H9 (cell line): ENCODE results near the gene CPSF2. TPM values are rescaled to one million over a fixed set of nuclear protein-coding genes. Genes with fewer than 3 reads are reported as not detected.

Experiments
- DNase-seq: peaks from one replicate; pipeline ENCODE4 v3.0.0-alpha.2; 2017
- H2AFZ ChIP-seq: one replicate; pipeline ENCODE4 v1.6.1; 2013; ENCODE audit warnings: mild to moderate bottlenecking, low read length, control low read depth, moderate library complexity
- H2AK5ac ChIP-seq: 2 replicates; pipeline ENCODE4 v1.6.1; 2013; ENCODE audit warnings: low read length, control low read depth, mixed read lengths; ENCODE audit not compliant: insufficient read length
- H2BK120ac ChIP-seq: one replicate; pipeline ENCODE4 v1.6.1; 2013; ENCODE audit warnings: low read depth, mild to moderate bottlenecking, low read length, control low read depth, inconsistent platforms; ENCODE audit not compliant: poor library complexity, severe bottlenecking
- H2BK12ac ChIP-seq: 2 replicates; pipeline ENCODE4 v1.6.1; 2013; ENCODE audit warnings: low read length, control low read depth, mixed read lengths, low read depth; ENCODE audit not compliant: insufficient read length
- H2BK15ac ChIP-seq: 2 replicates; pipeline ENCODE4 v1.6.1; 2013; ENCODE audit warnings: low read depth, low read length, control low read depth
- H2BK20ac ChIP-seq: one replicate; pipeline ENCODE4 v1.6.1; 2013; ENCODE audit warnings: low read depth, mild to moderate bottlenecking, low read length, control low read depth, inconsistent platforms; ENCODE audit not compliant: poor library complexity, severe bottlenecking
- H2BK5ac ChIP-seq: 2 replicates; pipeline ENCODE4 v1.6.1; 2013; ENCODE audit warnings: low read length, control low read depth, mixed read lengths; ENCODE audit not compliant: insufficient read length
- H3K14ac ChIP-seq: 2 replicates; pipeline ENCODE4 v1.6.1; 2013; ENCODE audit warnings: low read length, control low read depth; ENCODE audit not compliant: insufficient read depth
- H3K18ac ChIP-seq: 2 replicates; pipeline ENCODE4 v1.6.1; 2013; ENCODE audit warnings: low read depth, mild to moderate bottlenecking, mixed read lengths, low read length, control low read depth; ENCODE audit not compliant: insufficient read length
- H3K23ac ChIP-seq: 2 replicates; pipeline ENCODE4 v1.6.1; 2013; ENCODE audit warnings: low read length, control low read depth, mixed read lengths, low read depth; ENCODE audit not compliant: insufficient read length
- H3K23me2 ChIP-seq: 2 replicates; pipeline ENCODE4 v1.6.1; 2013; ENCODE audit warnings: low read depth, mild to moderate bottlenecking, mixed read lengths, low read length, control low read depth; ENCODE audit not compliant: insufficient read length, poor library complexity, severe bottlenecking
- H3K27ac ChIP-seq: 2 replicates; pipeline ENCODE4 v1.5.1; 2013; ENCODE audit warnings: low read length, control low read depth, mixed read lengths, low read depth; ENCODE audit not compliant: insufficient read length
- H3K27me3 ChIP-seq: 2 replicates; pipeline ENCODE4 v1.6.1; 2013; ENCODE audit warnings: low read length, control low read depth, inconsistent platforms; ENCODE audit not compliant: insufficient read depth
- H3K4ac ChIP-seq: 2 replicates; pipeline ENCODE4 v1.6.1; 2013; ENCODE audit warnings: low read depth, mild to moderate bottlenecking, control low read depth, inconsistent platforms, low read length, moderate library complexity
- H3K4me1 ChIP-seq: 2 replicates; pipeline ENCODE4 v1.6.1; 2013; ENCODE audit warnings: low read length, control low read depth, inconsistent platforms; ENCODE audit not compliant: insufficient read depth
- H3K4me2 ChIP-seq: 2 replicates; pipeline ENCODE4 v1.6.1; 2013; ENCODE audit warnings: low read length, control low read depth, mixed read lengths; ENCODE audit not compliant: insufficient read length, insufficient read depth
- H3K56ac ChIP-seq: 2 replicates; pipeline ENCODE4 v1.6.1; 2013; ENCODE audit warnings: low read depth, mild to moderate bottlenecking, mixed read lengths, low read length, control low read depth; ENCODE audit not compliant: insufficient read length
- H3K79me1 ChIP-seq: 2 replicates; pipeline ENCODE4 v1.6.1; 2013; ENCODE audit warnings: low read depth, mild to moderate bottlenecking, moderate library complexity, low read length, control low read depth, inconsistent platforms; ENCODE audit not compliant: insufficient read depth, poor library complexity, severe bottlenecking
- H3K79me2 ChIP-seq: 2 replicates; pipeline ENCODE4 v1.6.1; 2013; ENCODE audit warnings: low read length, control low read depth, inconsistent platforms; ENCODE audit not compliant: insufficient read depth
- H3K9ac ChIP-seq: 2 replicates; pipeline ENCODE4 v1.6.1; 2013; ENCODE audit warnings: low read length, control low read depth, mixed read lengths; ENCODE audit not compliant: insufficient read length; ENCODE audit errors: extremely low read depth
- H3K9me3 ChIP-seq: one replicate; pipeline ENCODE4 v1.6.1; 2013; ENCODE audit warnings: low read depth, low read length, inconsistent platforms; ENCODE audit not compliant: control insufficient read depth
- H3T11ph ChIP-seq: one replicate; pipeline ENCODE4 v1.6.1; 2013; ENCODE audit warnings: mild to moderate bottlenecking, low read length, control low read depth, inconsistent platforms
- H4K20me1 ChIP-seq: one replicate; pipeline ENCODE4 v1.6.1; 2013; ENCODE audit not compliant: control insufficient read depth, insufficient read length, insufficient read depth
- H4K5ac ChIP-seq: 2 replicates; pipeline ENCODE4 v1.6.1; 2013; ENCODE audit warnings: low read depth, mild to moderate bottlenecking, mixed read lengths, low read length, control low read depth; ENCODE audit not compliant: insufficient read length
- H4K8ac ChIP-seq: replicated peaks from 2 replicates; pipeline ENCODE4 v1.6.1; 2013; ENCODE audit warnings: low read length, control low read depth, mixed read lengths, low read depth; ENCODE audit not compliant: insufficient read length
- H4K91ac ChIP-seq: 2 replicates; pipeline ENCODE4 v1.6.1; 2013; ENCODE audit warnings: low read depth, mild to moderate bottlenecking, moderate library complexity, mixed read lengths, low read length, control low read depth; ENCODE audit not compliant: insufficient read length
- H3K27ac Mint-ChIP-seq, 3 experiments: 2 replicates in 2 of 3; 3 replicates in 1 of 3; pipeline ENCODE4 v1.8.0; 2020 to 2021; ENCODE audit warnings: mixed read lengths in 3 of 3, mild to moderate bottlenecking in 1 of 3, moderate library complexity in 1 of 3
- H3K27me3 Mint-ChIP-seq: 2 replicates; pipeline ENCODE4 v1.8.0; 2021; ENCODE audit warnings: low read depth, mild to moderate bottlenecking, moderate library complexity, mixed read lengths
- H3K36me3 Mint-ChIP-seq, 3 experiments: 2 replicates in 2 of 3; 3 replicates in 1 of 3; pipeline ENCODE4 v1.8.0; 2020 to 2021; ENCODE audit warnings: low read depth in 3 of 3, mixed read lengths in 3 of 3; ENCODE audit not compliant: insufficient read depth in 1 of 3
- H3K4me1 Mint-ChIP-seq, 2 experiments: 2 replicates each; pipeline ENCODE4 v1.8.0; 2020; ENCODE audit warnings: mixed read lengths in 2 of 2
- H3K4me3 Mint-ChIP-seq, 2 experiments: 2 replicates in 1 of 2; 3 replicates in 1 of 2; pipeline ENCODE4 v1.8.0; 2020 to 2021; ENCODE audit warnings: mild to moderate bottlenecking in 2 of 2, mixed read lengths in 2 of 2, moderate library complexity in 1 of 2
- H3K9me3 Mint-ChIP-seq, 2 experiments: 2 replicates in 1 of 2; 3 replicates in 1 of 2; pipeline ENCODE4 v1.8.0; 2020; ENCODE audit warnings: mild to moderate bottlenecking in 2 of 2, mixed read lengths in 2 of 2, moderate library complexity in 1 of 2
- CTCF ChIP-seq: fragments of 200-600 bp; sonication (generic); conservative IDR thresholded peaks from 3 replicates; pipeline ENCODE4 v1.8.0; 2021; ENCODE audit warnings: antibody characterized with exemption, mild to moderate bottlenecking
- WGBS: extraction: QIAGEN DNeasy Blood & Tissue Kit; methylation state at CpG from one replicate; pipeline ENCODE4 v1.1.7; 2013; ENCODE audit warnings: missing lambda C conversion rate, low lambda C conversion rate, mixed read lengths; ENCODE audit not compliant: insufficient read length; ENCODE audit errors: extremely low coverage; 5-methylcytosine and 5-hydroxymethylcytosine counted together
- total RNA-seq: library from RNA; stranded (reverse); gene quantifications from 2 replicates; pipeline ENCODE4 v1.2.1, GENCODE V29; 2021

Gene CPSF2
- total RNA-seq, 1 experiment from 2014 or later, result 108 TPM

GRCh38 chr14:92105073-92105892, 16.5 kb upstream of the CPSF2 start:
- DNase-seq, result no peak
- H4K91ac ChIP-seq, result no peak overlapping the region
- Mint-ChIP-seq H3K9me3 (no peaks in the 10 kb centered on the region), H3K4me1 (peaks cover 28 to 34% of the 10 kb centered on the region in 2 experiments), H3K27me3 (no peaks in the 10 kb centered on the region), H3K36me3 (no peaks in the 10 kb centered on the region), H3K4me3 (peak overlapping the region; percentile 95 to 100), H3K27ac (peak overlapping the region; percentile 70 to 97 (median 95); a peak in 5 of 7 replicates)
- no peak overlapping the region for H4K8ac ChIP-seq
- H2BK120ac ChIP-seq, result no peak overlapping the region
- H3K4me2 ChIP-seq, result peak overlapping the region; percentile 89
- WGBS, result no CpG with 5 or more reads among the region's 16 CpGs
- no peak overlapping the region for H4K5ac ChIP-seq
- no peak overlapping the region for H2AK5ac ChIP-seq
- H3K27ac ChIP-seq, result no peak overlapping the region
- H2BK20ac ChIP-seq, result no peak overlapping the region
- no peak overlapping the region for H2AFZ ChIP-seq
- peaks cover 28% of the 10 kb centered on the region; the same call in 1 of the 2 replicates for H3K79me2 ChIP-seq
- H3K9me3 ChIP-seq, result no peaks in the 10 kb centered on the region
- H3K14ac ChIP-seq, result no peak overlapping the region
- no peak overlapping the region for H2BK15ac ChIP-seq
- H3K23me2 ChIP-seq, result no peaks in the 10 kb centered on the region
- peaks cover 2% of the 10 kb centered on the region for H3K4me1 ChIP-seq
- no peaks in the 10 kb centered on the region for H3K27me3 ChIP-seq
- H3K79me1 ChIP-seq, result peaks cover 8% of the 10 kb centered on the region
- H4K20me1 ChIP-seq, result no peaks in the 10 kb centered on the region
- no peak overlapping the region for H3T11ph ChIP-seq
- H2BK12ac ChIP-seq, result no peak overlapping the region
- no peak overlapping the region for H2BK5ac ChIP-seq
- H3K9ac ChIP-seq, result peak overlapping the region; percentile 67
- TF ChIP-seq CTCF, result no peak
- no peak overlapping the region for H3K56ac ChIP-seq
- H3K18ac ChIP-seq, result no peak overlapping the region
- no peak overlapping the region for H3K23ac ChIP-seq
- no peak overlapping the region for H3K4ac ChIP-seq
